ENCODE results near the gene UBXN11.

DNA sequence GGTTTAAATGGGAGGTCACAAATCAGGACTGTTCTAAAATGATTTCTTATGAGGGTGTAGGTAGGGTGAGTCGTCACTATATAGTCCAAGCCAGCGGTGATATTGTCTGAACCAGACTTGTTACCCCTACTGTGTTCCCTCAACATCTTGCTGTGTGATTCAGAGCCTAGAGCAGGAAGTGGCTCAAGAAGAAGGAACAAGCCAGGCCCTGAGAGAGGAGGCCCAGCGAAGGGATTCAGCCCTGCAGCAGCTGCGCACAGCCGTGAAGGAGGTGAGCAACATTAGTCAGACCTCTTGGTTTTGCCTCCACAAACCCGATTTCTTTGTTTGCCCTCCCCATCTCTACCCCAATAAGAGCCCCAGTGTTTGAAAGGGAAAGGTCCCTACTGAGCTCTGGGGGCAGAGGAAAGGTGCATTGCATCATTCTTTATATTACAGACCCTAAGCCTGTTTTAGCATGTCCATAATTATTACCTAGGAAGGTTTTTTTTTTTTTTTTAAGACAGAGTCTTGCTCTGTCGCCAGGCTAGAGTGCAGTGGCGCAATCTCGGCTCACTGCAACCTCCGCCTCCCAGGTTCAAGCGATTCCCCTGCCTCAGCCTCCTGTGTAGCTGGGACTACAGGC is 31.5 kb downstream of the UBXN11 start:
- TF ChIP-seq, protein P1, sequence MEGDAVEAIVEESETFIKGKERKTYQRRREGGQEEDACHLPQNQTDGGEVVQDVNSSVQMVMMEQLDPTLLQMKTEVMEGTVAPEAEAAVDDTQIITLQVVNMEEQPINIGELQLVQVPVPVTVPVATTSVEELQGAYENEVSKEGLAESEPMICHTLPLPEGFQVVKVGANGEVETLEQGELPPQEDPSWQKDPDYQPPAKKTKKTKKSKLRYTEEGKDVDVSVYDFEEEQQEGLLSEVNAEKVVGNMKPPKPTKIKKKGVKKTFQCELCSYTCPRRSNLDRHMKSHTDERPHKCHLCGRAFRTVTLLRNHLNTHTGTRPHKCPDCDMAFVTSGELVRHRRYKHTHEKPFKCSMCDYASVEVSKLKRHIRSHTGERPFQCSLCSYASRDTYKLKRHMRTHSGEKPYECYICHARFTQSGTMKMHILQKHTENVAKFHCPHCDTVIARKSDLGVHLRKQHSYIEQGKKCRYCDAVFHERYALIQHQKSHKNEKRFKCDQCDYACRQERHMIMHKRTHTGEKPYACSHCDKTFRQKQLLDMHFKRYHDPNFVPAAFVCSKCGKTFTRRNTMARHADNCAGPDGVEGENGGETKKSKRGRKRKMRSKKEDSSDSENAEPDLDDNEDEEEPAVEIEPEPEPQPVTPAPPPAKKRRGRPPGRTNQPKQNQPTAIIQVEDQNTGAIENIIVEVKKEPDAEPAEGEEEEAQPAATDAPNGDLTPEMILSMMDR (IDR thresholded peaks at IDR 0.05; ENCODE audit: insufficient read depth, low read depth, low read length): no peak
- no peak for TF ChIP-seq EZH2 (IDR thresholded peaks at IDR 0.05; ENCODE audit: insufficient read depth, low read length)

Measured in astrocyte (in vitro differentiated cells and primary cell).